GM18951 (cell line): ENCODE measurements around the gene TMEM101.
"Not testable (repeated sequence)": the region's sequence is repeated elsewhere in the genome, so short reads cannot be mapped to it uniquely, and the experiment has no call there.

Source experiments
- POLR2A ChIP-seq: IDR thresholded peaks from 4 replicates; pipeline ENCODE4 v1.6.1; 2011; ENCODE audit warnings: mild to moderate bottlenecking; ENCODE audit not compliant: insufficient read length, insufficient read depth; ENCODE audit errors: extremely low read depth
- in situ Hi-C: fragments of 300-500 bp; cut with MboI; formaldehyde crosslinking; loops from one replicate; pipeline ENCODE4 v1.12.0; 2022; ENCODE audit warnings: low sequenced_read_pairs, mixed read lengths, inconsistent platforms; ENCODE audit not compliant: unreplicated experiment

The TMEM101 gene

DNA sequence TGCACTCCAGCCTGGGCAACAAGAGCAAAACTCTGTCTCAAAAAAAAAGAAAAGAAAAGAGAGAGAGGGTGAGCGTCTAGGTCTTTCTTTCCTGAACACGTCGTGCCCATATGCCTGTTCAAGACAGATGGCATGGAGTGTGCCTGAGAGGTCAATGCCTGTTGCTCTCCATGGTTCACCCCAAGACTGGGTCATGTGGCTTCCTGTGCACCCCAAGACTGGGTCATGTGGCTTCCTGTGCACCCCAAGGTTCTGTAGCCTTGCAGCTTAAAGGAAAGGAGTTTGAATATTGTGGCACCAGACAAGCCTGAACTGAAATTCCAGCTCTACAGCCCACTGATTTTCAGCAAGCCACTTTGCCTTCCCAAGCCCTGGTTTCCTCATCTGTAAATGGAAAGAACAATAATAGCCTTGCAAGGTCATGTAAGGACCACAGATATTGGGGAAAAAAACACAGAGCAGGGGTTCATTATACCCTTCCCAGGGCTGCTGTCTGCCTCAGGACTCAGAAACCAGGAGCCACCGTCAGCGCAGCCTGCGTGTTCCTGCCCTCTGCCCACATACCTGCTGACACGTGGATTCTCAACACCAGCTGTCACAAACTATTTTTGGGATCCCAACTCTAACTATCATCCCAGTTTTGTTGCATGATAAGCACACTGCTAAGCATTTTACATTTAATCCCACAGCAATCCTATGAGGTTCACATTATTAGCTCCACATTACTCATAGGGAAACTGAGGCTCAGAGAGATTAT, 28.4 kb downstream of the TMEM101 start:
- in situ Hi-C loops = no loop called here
- TF ChIP-seq POLR2A = no peak

DNA sequence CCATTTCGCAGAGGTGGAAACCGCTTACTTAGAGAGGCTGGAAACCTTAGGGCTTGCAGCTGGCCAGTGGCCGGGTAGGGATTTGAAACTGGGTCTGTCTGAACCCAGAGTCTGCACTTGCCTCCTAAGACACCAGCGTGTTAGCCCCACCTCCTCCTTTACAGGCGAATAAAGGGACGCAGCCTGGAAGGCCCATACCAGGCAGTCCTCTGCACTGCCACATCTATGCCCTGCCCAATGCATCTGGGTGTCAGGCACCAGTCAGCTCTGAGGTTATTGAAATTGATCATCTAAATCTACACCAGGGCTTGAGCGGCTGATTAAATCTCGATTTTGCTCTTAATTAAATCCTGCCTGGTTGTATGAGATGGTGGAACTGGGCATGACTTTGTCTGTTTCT, 30.2 kb downstream of the TMEM101 start:
- TF ChIP-seq POLR2A = no peak

DNA sequence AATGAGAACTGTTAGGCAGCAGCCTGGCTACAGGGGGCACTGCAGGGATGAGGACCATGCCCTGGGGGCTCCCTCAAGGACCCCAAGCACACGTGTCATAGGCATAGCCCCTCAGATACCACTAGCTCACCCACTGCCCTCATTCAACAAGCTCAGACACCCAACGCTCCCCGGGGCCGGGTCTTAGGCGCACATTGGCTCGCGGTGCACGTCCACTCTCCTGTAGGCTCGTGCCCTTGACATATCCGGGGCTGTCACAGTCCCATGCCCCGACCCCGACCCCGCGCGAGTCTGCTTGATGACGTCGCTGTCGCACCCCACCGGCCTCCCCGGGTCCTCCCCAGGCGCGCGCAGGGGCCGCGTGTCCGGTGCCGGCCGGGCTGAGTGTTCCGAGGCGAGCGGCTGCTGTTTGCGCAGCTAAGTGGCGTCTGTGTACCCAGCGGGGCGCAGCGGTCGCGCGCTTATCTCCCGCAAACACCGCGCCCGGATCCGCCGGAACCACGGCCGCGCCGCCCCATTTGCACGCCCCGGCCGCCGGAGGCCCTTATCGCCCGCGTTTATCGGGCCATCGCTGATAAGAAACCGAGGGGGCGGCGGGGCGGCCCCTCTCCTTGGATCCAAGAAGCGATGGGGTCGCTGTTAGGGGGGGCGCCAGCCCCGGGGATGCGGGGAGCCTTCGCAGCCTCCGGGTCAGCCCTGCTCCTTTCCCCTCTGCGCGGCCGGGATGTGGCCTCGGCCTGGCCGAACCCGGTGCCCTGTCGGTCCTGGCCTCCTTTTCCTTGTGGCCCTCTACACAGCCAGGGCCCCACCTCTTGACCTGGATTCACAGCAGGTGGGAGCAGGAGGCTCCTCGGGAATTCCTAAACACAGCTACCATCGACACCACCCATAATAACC, 31.0 kb downstream of the TMEM101 start:
- in situ Hi-C loops = no loop called here
- TF ChIP-seq POLR2A = no peak

More for the DNA sequence above, 30.2 kb downstream of the TMEM101 start:
- in situ Hi-C loops = no loop called here

DNA sequence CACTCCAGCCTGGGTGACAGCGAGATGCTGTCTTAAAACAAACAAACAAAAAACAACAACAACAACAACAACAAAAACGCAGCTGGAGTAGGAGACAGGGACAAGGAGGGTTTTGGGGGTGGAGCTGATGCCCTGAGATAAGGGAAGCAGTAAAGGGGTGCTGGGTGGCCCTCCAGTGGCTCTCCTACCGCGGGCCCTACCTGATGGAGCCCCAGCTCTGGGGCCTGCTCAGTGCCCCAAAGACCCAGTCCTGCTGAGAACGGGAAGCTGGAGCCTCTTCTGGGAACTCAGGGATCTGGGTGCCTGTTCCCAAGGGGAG, 31.6 kb downstream of the TMEM101 start:
- no peak for TF ChIP-seq POLR2A
- in situ Hi-C loops = no loop called here

DNA sequence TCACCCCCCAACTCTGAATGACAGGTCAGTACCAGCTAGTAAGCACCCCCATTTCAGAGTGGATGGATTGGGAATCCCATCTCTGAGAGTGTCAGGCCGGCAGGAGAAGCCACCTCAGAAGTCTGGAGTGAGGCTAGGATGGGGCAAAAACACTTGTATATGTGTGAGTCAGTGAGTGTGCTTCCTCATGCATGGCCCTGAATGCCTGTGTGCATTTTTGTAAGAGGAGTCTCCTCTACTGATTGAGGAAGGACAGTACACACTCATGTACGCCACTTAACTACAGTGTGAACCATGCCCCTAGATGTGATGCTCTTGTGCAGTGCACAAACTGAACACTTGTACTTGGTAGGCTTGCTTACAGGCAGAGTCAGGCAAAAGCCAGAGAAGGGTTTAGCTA, 32.6 kb downstream of the TMEM101 start:
- TF ChIP-seq POLR2A = no peak
- in situ Hi-C loops = no loop called here

DNA sequence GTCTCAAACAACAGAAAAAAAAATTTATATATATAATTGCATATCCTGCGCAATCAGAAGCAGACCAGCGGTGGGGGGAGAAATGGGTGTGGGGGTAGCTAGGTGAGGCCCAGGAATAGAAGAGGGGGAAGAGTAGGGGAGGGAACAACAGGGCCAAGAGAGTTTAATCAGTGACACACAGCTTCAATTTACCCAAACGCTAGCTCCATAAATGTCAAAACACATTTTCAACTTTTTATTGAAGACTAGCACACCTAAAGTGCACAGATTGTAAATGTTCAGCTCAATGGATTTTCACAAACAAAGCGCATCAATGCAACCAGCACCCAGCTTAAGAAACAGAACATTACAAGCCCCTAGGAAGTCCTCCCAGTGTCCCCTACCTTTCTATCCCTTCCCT, 35.1 kb downstream of the TMEM101 start:
- in situ Hi-C loops = no loop called here
- no peak for TF ChIP-seq POLR2A

DNA sequence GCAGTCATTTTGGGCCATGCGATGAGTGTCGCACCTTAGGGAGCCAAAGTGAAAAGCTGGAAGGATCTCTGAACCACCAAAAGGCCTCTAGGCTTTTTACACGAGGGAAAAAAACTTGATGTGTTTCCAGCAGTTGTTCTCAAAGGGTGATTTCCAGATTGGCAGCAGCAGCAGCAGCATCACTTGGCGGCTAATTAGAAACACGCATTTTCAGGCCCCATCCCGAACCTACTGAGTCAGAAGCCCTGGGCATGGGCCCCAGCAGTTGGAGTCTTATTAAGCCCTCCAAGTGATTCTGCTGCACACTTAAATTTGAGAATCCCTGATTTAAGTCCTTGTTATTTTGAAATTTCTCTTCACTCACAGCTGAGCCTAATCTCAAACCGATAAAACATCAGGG, 35.8 kb downstream of the TMEM101 start:
- no peak for TF ChIP-seq POLR2A
- in situ Hi-C loops = no loop called here

DNA sequence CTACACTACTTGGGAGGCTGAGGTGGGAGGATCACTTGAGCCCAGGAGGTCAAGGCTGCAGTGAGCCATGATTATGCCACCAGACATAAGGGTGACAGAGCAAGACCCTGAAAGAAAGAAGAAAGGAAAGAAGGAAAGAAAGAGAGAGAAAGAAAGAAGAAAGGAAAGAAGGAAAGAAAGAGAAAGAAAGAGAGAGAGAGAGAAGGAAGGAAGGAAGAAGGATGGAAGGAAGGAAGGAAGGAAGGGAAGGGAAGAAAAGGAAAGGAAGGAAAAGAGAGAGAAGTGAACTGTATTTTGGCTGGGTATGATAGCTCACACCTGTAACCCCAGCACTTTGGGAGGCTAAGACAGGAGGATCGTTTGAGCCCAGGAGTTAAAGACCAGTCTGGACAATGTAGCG, 36.7 kb downstream of the TMEM101 start:
- no peak for TF ChIP-seq POLR2A
- in situ Hi-C loops = no loop called here

DNA sequence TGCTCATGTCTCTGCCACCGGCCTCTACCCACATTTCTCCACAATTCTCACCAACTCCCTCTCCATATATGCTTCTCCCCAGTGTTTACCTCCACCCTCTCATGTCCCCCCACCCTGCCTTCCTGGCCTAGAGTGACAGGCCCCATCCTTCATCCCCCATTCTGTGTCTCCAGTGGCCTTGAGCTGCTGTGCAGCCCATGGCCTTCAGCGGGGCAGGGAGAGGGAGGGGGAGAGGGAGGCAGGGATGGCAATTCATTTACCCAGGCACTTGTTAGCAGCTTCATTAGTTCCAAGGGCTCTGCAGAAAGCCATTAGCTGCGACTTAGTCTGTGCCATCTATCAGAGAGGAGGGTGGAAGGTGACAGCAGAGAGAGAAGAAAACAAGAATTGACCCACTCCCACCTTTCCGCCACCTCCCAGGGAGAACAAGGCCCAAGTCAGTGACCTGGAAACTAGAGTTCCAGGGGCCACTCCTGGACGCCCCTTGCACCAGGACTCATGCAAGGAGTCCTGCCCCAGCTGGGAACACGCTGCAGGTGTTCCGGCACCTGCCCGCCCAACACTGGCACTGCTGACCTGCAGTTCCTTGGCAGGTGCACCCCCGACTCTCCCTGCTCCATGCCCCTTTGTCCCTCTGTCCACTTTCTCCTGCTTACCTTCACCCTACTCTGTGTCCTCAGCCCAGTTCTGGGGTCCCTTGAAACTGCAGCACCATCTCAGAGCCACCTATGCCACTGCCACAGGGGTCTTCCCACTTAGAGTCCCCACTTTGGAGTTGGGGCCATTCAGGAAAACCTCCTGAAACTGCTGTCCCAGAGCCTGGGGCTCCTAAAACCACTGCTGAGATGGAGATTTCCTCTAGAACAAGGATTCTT, 37.6 kb downstream of the TMEM101 start:
- in situ Hi-C loops = no loop called here
- TF ChIP-seq POLR2A = no peak

DNA sequence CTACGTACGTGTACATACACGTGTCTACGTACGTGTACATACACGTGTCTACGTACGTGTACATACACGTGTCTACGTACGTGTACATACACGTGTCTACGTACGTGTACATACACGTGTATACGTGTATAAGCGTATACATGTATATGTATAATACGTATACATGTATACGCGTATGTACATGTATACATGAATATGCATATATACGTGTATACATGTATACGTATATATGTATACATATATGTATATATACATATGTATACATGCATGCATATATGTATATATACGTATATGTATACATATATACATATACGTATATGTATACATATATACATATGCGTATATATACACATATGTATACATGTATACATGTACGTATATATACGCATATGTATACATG, 38.9 kb downstream of the TMEM101 start:
- TF ChIP-seq POLR2A = no peak
- in situ Hi-C loops = no loop called here

DNA sequence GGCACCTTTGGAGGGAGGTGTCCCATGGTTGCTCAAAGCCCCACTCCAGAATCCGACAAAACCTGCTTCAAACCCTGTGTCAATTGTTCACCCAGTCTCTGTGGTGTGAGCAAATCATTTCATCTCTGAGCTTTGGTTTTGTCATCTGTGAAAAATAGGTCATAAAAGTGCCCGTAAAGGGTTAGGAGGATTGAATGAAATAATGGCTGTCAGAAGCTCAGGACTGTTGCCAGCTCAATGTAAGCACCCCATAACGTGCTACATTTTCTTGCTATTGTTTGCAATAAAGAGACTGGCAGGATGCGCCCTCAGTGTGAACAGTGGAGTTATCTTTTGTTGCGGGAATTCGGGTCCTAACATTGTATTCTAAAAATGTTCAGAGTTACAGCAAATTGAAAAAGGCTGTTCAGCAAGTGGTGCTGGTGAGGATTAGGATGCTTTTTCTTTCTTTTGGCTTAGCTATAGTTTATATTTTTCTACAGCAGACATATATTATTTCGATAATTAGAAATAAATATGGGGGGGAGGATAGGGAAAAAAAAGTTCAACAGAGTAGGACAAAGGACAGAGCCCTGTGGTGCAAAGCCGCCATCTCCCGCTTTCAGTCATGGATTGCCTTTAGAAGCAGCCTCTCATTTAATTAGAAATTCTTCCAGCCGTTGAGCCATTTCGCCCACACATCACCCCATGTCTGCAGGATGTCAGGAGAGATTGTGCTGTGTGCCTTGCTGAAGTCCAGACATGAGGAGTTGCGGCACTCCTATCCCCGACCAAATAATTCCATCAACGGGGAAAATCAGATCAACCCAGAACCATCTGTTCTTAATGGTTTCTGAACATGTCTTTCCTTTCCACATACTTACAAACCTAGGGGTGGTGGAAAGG, 40.1 kb downstream of the TMEM101 start:
- in situ Hi-C loops = no loop called here
- TF ChIP-seq POLR2A = no peak

DNA sequence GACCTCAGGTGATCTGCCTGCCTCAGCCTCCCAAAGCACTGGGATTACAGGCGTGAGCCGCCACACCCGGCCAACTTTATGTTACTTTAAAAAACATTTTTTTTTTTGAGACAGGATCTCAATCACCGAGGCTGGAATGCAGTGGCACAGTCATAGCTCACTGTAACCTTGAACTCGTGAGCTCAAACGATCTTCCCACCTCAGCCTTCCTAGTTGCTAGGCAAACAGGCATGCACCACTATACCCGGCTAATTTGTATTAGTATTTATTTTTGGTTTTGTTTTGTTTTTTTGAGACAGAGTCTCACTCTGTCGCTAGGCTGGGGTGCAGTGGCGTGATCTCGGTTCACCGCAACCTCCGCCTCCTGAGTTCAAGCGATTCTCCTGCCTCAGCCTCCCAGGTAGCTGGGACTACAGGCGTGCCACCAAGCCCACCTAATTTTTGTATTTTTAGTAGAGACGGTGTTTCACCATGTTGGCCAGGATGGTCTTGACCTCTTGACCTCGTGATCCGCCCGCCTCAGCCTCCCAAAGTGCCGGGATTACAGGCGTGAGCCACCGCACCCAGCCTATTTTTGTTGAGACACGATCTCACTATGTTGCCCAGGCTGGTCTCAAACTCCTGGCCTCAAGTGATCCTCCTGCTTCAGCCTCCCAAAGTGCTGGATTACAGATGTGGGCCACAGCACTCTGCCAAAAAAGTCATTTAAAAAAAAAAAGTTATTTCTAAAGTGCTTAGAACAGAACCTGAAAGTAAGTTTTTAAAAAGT, 42.1 kb downstream of the TMEM101 start:
- in situ Hi-C loops = not testable (repeated sequence)

DNA sequence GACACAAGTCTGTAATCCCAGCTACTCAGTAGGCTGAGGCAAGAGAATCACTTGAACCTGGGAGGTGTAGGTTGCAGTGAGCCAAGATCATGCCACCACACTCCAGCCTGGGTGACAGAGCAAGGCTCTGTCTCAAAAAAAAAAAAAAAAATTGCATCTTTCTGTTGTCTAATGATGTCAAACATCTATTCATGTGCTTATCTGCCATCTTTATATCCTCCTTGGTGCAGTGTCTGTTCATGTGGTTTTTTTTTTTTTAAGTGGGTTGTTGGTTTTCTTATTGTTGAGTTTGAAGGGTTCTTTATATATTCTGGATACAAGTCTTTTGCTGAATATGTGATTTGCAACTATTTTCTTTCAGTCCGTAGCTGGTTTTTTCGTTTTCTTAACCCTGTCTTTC, 43.3 kb downstream of the TMEM101 start:
- in situ Hi-C loops = not testable (repeated sequence)
